NCI-H2171 (cell line): ENCODE measurements around the gene TRIM61.
"Not testable (repeated sequence)": the region's sequence is repeated elsewhere in the genome, so short reads cannot be mapped to it uniquely, and the experiment has no call there.

ENCODE experiments used
- DNase-seq: peaks from one replicate; lab custom pipeline; 2025; lab: John Stamatoyannopoulos, UW

Gene TRIM61

GRCh38 chr4:164956766-164957643 is 20.5 kb downstream of the TRIM61 start:
- peak; percentile 69 for DNase-seq

GRCh38 chr4:164955107-164955805 is 22.2 kb downstream of the TRIM61 start:
- no peak for DNase-seq

GRCh38 chr4:164952551-164952950 is 24.9 kb downstream of the TRIM61 start:
- DNase-seq, result no peak

GRCh38 chr4:164949448-164950143 is 27.9 kb downstream of the TRIM61 start:
- DNase-seq, result no peak

GRCh38 chr4:164948975-164949374 is 28.5 kb downstream of the TRIM61 start:
- DNase-seq, result no peak

GRCh38 chr4:164948006-164948405 is 29.5 kb downstream of the TRIM61 start:
- DNase-seq, result not testable (repeated sequence)

- DNase-seq, result no peak
Measured at GRCh38 chr4:164946810-164947209, 30.6 kb downstream of the TRIM61 start.

GRCh38 chr4:164945146-164945545 is 32.3 kb downstream of the TRIM61 start:
- no peak for DNase-seq

GRCh38 chr4:164943192-164943591 is 34.3 kb downstream of the TRIM61 start:
- DNase-seq, result no peak

GRCh38 chr4:164937576-164938270 is 39.7 kb downstream of the TRIM61 start:
- DNase-seq, result no peak

- DNase-seq, result not testable (repeated sequence)
Measured at GRCh38 chr4:164935865-164936606, 41.4 kb downstream of the TRIM61 start.

GRCh38 chr4:164935363-164935762 is 42.1 kb downstream of the TRIM61 start:
- no peak for DNase-seq

- DNase-seq, result no peak
Measured at GRCh38 chr4:164933244-164933643, 44.2 kb downstream of the TRIM61 start.

GRCh38 chr4:164931551-164932324 is 45.7 kb downstream of the TRIM61 start:
- DNase-seq, result no peak

GRCh38 chr4:164930647-164931046 is 46.8 kb downstream of the TRIM61 start:
- DNase-seq, result no peak

- not testable (repeated sequence) for DNase-seq
Measured at GRCh38 chr4:164927101-164927500, 50.4 kb downstream of the TRIM61 start.

- no peak for DNase-seq
Measured at GRCh38 chr4:164926301-164926700, 51.2 kb downstream of the TRIM61 start.

- DNase-seq, result no peak
Measured at GRCh38 chr4:164924670-164925238, 52.7 kb downstream of the TRIM61 start.

- no peak for DNase-seq
Measured at GRCh38 chr4:164918956-164919355, 58.5 kb downstream of the TRIM61 start.
